Right lobe of liver (tissue), 4 donors: ENCODE measurements around the gene P3H2.

Source experiments
- CTCF ChIP-seq, 4 donors: fragments of 200-600 bp in 3 of 4; fragments of 450-650 bp in 1 of 4; IDR thresholded peaks; one replicate each; pipeline versions ENCODE4 v1.5.1 to v1.8.0; 2016 to 2022; ENCODE audit warnings: antibody characterized with exemption in 4 of 4, mild to moderate bottlenecking in 2 of 4
- POLR2A ChIP-seq: fragments of 450-650 bp; IDR thresholded peaks from one replicate; pipeline ENCODE4 v1.6.1; 2017; ENCODE audit warnings: antibody characterized with exemption, mild to moderate bottlenecking
- donor health status: DM: no; HTN: no; CAD: no.
- donor health status: DM: no; HTN: no; CAD: no.
- donor health status: DM: no; HTN: yes; CAD: no.

- no peak for TF ChIP-seq CTCF (IDR thresholded peaks at IDR 0.05)
- no peak for TF ChIP-seq POLR2A
Measured at GRCh38 chr3:189945935-189946709, 174.6 kb downstream of the P3H2 start.
